ENCODE data around the gene KMT2C.
A peak's percentile ranks its signal among the peaks of the same experiment; 100 is the strongest.
"Not testable (repeated sequence)": the region's sequence is repeated elsewhere in the genome, so short reads cannot be mapped to it uniquely, and the experiment has no call there.

The KMT2C gene

DNA sequence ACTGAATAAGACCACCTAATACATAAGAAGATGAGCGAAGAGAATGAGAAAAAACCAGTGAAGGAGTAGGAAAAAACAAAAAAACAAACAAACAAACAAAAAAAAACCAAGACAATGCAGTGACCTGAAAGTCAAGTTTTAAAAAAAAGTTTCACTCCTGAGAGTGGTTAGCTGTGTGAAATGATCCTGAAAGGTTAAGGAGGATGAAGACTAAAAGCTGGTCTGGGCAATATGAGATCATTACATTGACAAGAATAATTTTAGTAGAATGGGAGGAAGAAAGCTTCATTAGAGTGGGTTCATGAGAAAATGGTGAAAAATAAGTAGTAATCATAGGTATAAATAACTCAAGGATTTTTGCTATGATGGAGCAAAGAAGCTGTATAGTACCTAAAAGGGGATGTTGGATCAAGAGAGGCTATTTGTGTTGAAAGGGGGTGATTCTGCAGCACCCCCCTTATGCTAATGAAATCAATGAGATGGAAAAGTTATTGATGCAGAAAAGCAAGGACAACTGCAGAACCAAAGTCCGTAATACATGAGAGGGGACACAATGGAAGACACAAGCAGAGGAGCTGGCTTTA lies 80.2 kb downstream of the KMT2C start:
- H3K9me3 ChIP-seq (ENCODE audit: control insufficient read depth, low read length): no peaks in the 10 kb centered on the region
- H3K4me3 ChIP-seq (ENCODE audit: extremely low read depth, insufficient read depth, low read length, poor library complexity, severe bottlenecking): no peak overlapping the region
- no peaks in the 10 kb centered on the region for H3K4me1 ChIP-seq (ENCODE audit: control insufficient read depth, insufficient read depth, low read length, poor library complexity, severe bottlenecking)
- H3K36me3 ChIP-seq (ENCODE audit: control insufficient read depth, insufficient read depth, low read length): peaks cover 34% of the 10 kb centered on the region
- H3K27ac ChIP-seq (ENCODE audit: low read depth, low read length, severe bottlenecking): no peak overlapping the region
- no CpG with 5 or more reads among the region's 2 CpGs for WGBS, 2 experiments (ENCODE audit: insufficient coverage in 2 of 2)

DNA sequence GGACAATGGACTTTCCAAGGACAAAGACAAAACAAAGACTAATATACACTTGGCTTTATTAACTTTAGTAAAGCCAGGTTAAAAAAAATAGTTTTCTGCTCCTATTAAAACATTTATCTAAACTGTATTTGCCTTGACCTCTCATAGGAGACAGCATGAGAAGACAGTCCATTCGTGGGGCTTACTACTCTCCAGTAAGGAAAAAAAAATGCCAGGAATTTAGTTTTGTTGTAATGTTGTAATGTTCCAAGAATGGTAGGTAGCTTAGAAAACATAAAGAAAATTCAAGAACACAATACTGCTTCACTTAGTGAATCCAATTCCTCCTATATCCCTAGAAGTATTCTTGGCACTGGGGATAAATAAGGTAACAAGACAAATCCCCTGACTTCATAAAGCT lies 81.7 kb downstream of the KMT2C start:
- whole genome bisulfite sequencing, 2 experiments (ENCODE audit: insufficient coverage in 2 of 2): no CpG with 5 or more reads among the region's 1 CpG
- Histone ChIP-seq H3K36me3 (ENCODE audit: control insufficient read depth, insufficient read depth, low read length) (peaks cover 44% of the 10 kb centered on the region), H3K9me3 (ENCODE audit: control insufficient read depth, low read length) (no peaks in the 10 kb centered on the region), H3K4me3 (ENCODE audit: extremely low read depth, insufficient read depth, low read length, poor library complexity, severe bottlenecking) (no peak overlapping the region), H3K4me1 (ENCODE audit: control insufficient read depth, insufficient read depth, low read length, poor library complexity, severe bottlenecking) (no peaks in the 10 kb centered on the region), H3K27ac (ENCODE audit: low read depth, low read length, severe bottlenecking) (no peak overlapping the region)

DNA sequence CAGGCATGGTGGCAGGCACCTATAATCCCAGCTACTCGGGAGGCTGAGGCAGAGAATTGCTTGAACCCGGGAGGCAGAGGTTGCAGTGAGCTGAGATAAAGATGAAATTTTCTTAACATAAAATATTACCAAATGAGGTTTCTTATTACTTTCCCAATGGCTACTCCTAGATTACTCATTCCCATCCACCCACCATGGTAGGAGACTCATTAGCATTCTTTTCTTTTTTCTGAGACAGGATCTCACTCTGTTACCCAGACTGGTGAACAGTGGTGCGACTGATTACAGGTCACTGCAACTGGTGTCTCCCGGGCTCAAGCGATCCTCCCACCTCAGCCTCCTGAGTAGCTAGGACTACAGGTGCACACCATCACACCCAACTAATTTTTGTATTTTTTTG lies 82.5 kb downstream of the KMT2C start:
- not testable (repeated sequence) for H3K27ac ChIP-seq (ENCODE audit: low read depth, low read length, severe bottlenecking); H3K9me3 ChIP-seq (ENCODE audit: control insufficient read depth, low read length); H3K4me1 ChIP-seq (ENCODE audit: control insufficient read depth, insufficient read depth, low read length, poor library complexity, severe bottlenecking); H3K4me3 ChIP-seq (ENCODE audit: extremely low read depth, insufficient read depth, low read length, poor library complexity, severe bottlenecking)
- peaks cover 50% of the 10 kb centered on the region for H3K36me3 ChIP-seq (ENCODE audit: control insufficient read depth, insufficient read depth, low read length)
- 95 to 100% methylated on average over 2 to 4 of the region's 5 CpGs for WGBS, 2 experiments (ENCODE audit: insufficient coverage in 2 of 2)

DNA sequence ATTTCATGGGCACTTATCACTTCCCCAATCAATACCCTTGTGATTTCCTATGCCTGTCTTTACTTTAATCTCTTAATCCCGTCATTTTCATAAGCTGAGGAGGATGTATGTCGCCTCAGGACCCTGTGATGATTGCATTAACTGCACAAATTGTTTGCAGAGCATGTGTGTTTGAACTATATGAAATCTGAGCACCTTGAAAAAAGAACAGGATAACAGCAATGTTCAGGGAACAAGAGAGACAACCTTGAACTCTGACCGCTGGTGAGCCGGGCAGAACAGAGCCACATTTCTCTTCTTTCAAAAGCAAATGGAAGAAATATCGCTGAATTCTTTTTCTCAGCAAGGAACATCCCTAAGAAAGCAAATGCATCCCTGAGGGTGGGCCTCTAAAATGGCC lies 84.1 kb downstream of the KMT2C start:
- not testable (repeated sequence) for H3K4me3 ChIP-seq (ENCODE audit: extremely low read depth, insufficient read depth, low read length, poor library complexity, severe bottlenecking); H3K4me1 ChIP-seq (ENCODE audit: control insufficient read depth, insufficient read depth, low read length, poor library complexity, severe bottlenecking); H3K27ac ChIP-seq (ENCODE audit: low read depth, low read length, severe bottlenecking); H3K9me3 ChIP-seq (ENCODE audit: control insufficient read depth, low read length)
- H3K36me3 ChIP-seq (ENCODE audit: control insufficient read depth, insufficient read depth, low read length): peaks cover 50% of the 10 kb centered on the region
- 77 to 88% methylated on average over 3 to 4 of the region's 5 CpGs for WGBS, 2 experiments (ENCODE audit: insufficient coverage in 2 of 2)

DNA sequence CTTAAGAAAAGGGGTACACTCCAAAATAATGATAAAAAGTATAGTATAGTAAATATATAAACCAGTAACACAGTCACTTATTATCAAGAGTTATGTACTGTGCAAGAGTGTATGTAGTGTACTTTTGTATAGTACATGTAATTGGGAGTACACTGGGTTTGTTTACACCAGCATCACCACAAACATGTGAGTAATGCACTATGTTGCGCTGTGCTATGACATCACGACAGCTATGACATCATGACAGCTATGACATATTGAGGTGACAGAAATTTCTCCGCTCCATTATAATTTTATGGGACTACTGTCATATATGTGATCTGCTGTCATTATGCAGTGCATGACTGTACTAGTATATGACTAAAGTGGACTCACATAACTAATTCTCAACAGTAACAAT lies 84.6 kb downstream of the KMT2C start:
- Histone ChIP-seq H3K9me3 (ENCODE audit: control insufficient read depth, low read length) (peaks cover 4% of the 10 kb centered on the region), H3K36me3 (ENCODE audit: control insufficient read depth, insufficient read depth, low read length) (peaks cover 50% of the 10 kb centered on the region), H3K27ac (ENCODE audit: low read depth, low read length, severe bottlenecking) (no peak overlapping the region), H3K4me3 (ENCODE audit: extremely low read depth, insufficient read depth, low read length, poor library complexity, severe bottlenecking) (no peak overlapping the region), H3K4me1 (ENCODE audit: control insufficient read depth, insufficient read depth, low read length, poor library complexity, severe bottlenecking) (no peaks in the 10 kb centered on the region)
- 92 to 100% methylated on average over 2 of the region's 3 CpGs for WGBS, 2 experiments (ENCODE audit: insufficient coverage in 2 of 2)

DNA sequence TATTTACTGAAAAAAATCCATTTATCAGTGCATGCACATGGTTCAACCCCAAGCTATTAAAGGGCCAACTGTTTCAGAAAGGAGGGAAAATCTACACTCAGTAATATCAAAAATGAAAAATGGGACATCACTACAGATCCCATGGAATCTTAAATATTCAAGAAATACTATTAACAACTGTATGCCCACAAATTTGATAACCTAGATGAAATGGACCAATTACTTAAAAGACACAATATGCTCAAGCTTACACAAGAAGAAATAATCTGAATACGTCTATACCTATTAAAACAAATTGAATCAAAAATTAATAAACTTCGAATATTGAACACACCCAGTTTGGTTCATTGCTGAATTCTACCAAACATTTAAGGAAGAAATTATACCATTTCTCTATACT lies 87.9 kb downstream of the KMT2C start:
- 100% methylated on average over 1 to 2 of the region's 2 CpGs for WGBS, 2 experiments (ENCODE audit: insufficient coverage in 2 of 2)

DNA sequence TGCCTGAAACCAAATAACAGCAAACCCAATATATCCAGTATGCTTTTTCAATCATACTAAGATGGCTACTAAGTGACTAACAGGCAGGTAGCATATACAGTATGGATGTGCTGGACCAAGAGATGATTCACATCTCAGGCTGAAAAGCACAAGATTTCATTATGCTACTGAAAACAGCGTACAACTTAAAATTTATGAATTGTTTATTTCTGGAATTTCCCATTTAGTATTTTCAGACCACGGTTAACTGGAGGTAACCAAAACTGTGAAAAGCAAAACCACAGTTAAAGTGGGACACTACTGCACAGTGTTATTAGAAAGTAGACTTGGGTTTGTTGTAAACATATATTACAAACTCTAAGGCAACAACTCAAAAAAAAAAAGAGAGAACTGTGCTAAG lies 91.5 kb downstream of the KMT2C start:
- H3K4me3 ChIP-seq (ENCODE audit: extremely low read depth, insufficient read depth, low read length, poor library complexity, severe bottlenecking): no peak overlapping the region
- no peaks in the 10 kb centered on the region for H3K4me1 ChIP-seq (ENCODE audit: control insufficient read depth, insufficient read depth, low read length, poor library complexity, severe bottlenecking)
- peaks cover 4% of the 10 kb centered on the region for H3K9me3 ChIP-seq (ENCODE audit: control insufficient read depth, low read length)
- H3K27ac ChIP-seq (ENCODE audit: low read depth, low read length, severe bottlenecking): no peak overlapping the region
- no CpG with 5 or more reads among the region's 2 CpGs for WGBS, 2 experiments (ENCODE audit: insufficient coverage in 2 of 2)
- peaks cover 11% of the 10 kb centered on the region for H3K36me3 ChIP-seq (ENCODE audit: control insufficient read depth, insufficient read depth, low read length)

More for the DNA sequence above, 87.9 kb downstream of the KMT2C start:
- Histone ChIP-seq H3K4me1 (ENCODE audit: control insufficient read depth, insufficient read depth, low read length, poor library complexity, severe bottlenecking) (no peaks in the 10 kb centered on the region), H3K36me3 (ENCODE audit: control insufficient read depth, insufficient read depth, low read length) (peaks cover 34% of the 10 kb centered on the region), H3K4me3 (ENCODE audit: extremely low read depth, insufficient read depth, low read length, poor library complexity, severe bottlenecking) (no peak overlapping the region), H3K9me3 (ENCODE audit: control insufficient read depth, low read length) (peaks cover 4% of the 10 kb centered on the region), H3K27ac (ENCODE audit: low read depth, low read length, severe bottlenecking) (no peak overlapping the region)

DNA sequence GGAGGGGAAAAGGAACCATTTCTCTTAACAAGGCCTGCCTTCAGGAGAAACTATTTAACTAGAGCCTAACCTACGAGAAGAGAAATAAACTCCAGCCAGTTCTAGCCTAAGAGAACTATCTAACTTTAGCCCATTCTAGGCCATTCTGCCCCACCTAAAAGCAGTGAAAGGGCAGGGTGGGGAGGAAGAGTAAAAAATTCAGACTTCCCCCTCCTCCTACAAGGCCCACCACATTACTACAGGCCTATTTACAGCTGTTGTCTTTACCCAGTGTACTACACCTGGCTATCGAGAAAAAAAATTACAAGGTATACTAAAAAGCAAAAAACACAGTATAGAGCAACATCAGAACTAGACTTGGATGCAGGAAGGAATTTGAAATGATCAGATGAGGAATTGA lies 93.0 kb downstream of the KMT2C start:
- peaks cover 2% of the 10 kb centered on the region for H3K36me3 ChIP-seq (ENCODE audit: control insufficient read depth, insufficient read depth, low read length)
- H3K9me3 ChIP-seq (ENCODE audit: control insufficient read depth, low read length): no peaks in the 10 kb centered on the region
- no peaks in the 10 kb centered on the region for H3K4me1 ChIP-seq (ENCODE audit: control insufficient read depth, insufficient read depth, low read length, poor library complexity, severe bottlenecking)
- peak overlapping the region; percentile 30 for H3K27ac ChIP-seq (ENCODE audit: low read depth, low read length, severe bottlenecking)
- no peak overlapping the region for H3K4me3 ChIP-seq (ENCODE audit: extremely low read depth, insufficient read depth, low read length, poor library complexity, severe bottlenecking)
- WGBS, 2 experiments (ENCODE audit: insufficient coverage in 2 of 2): 93% methylated on average over 2 of the region's 2 CpGs; no CpG with 5 or more reads in 1 of the 2 experiments

DNA sequence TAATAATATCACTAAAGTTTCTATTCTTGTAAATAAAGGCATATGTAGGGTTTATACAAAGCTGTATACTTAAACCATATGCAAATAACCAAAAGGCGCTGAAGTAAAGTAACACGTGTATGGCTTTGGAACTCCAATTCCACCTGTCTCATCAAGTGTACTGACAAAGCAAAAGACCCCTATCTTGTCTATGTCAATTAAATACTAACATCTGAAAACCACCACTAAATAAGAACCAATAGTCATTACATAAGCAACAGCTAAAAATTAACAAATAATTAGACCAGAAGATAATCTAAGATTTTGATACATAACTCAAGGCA lies 93.9 kb downstream of the KMT2C start:
- 100% methylated on average over 1 to 2 of the region's 2 CpGs for WGBS, 2 experiments (ENCODE audit: insufficient coverage in 2 of 2)
- no peaks in the 10 kb centered on the region for H3K9me3 ChIP-seq (ENCODE audit: control insufficient read depth, low read length)
- H3K36me3 ChIP-seq (ENCODE audit: control insufficient read depth, insufficient read depth, low read length): no peaks in the 10 kb centered on the region
- H3K4me1 ChIP-seq (ENCODE audit: control insufficient read depth, insufficient read depth, low read length, poor library complexity, severe bottlenecking): no peaks in the 10 kb centered on the region
- H3K4me3 ChIP-seq (ENCODE audit: extremely low read depth, insufficient read depth, low read length, poor library complexity, severe bottlenecking): no peak overlapping the region
- H3K27ac ChIP-seq (ENCODE audit: low read depth, low read length, severe bottlenecking): no peak overlapping the region

DNA sequence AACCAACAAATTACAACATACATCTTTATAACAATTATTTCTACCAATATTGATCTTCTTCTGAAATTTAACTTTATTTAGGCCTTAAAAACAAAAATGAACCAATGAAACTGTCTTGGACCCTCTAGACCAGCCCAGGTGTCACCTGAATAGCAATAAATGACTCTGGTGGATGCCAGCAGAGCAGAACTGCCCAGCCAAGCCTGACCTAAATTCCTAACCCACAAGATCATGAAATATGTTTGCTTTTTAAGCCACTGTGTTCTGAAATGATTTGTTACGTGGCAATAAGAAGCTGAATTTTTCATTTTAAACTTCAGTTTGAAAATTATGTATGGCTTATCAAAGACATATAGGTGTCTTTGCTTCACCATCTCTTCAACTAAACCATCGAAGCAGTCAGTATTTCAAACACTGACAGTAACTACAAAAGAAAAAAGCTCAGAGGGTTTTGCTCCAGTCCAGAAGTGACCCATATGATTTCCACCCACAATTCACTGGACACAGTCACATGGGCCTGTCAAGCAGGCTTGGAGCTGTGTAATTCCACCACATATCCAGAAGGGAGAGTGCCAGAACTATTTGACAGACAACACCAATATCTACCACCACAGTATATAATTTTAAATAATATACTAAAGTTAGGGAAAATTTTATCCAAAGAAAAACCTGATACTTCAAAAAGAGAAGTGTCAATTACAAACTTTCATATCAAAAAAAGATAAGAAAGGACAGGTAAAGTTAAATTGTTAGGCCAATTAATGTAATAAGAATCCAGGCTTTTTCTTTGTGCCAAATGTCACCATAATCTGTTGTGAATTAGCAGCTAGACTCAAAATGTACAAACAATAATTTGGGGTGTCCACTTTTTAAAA lies 94.5 kb downstream of the KMT2C start:
- Histone ChIP-seq H3K27ac (ENCODE audit: low read depth, low read length, severe bottlenecking) (no peak overlapping the region), H3K9me3 (ENCODE audit: control insufficient read depth, low read length) (no peaks in the 10 kb centered on the region), H3K4me1 (ENCODE audit: control insufficient read depth, insufficient read depth, low read length, poor library complexity, severe bottlenecking) (no peaks in the 10 kb centered on the region), H3K4me3 (ENCODE audit: extremely low read depth, insufficient read depth, low read length, poor library complexity, severe bottlenecking) (no peak overlapping the region), H3K36me3 (ENCODE audit: control insufficient read depth, insufficient read depth, low read length) (no peaks in the 10 kb centered on the region)
- WGBS, 2 experiments (ENCODE audit: insufficient coverage in 2 of 2): 75% methylated on average over 1 of the region's 2 CpGs; no CpG with 5 or more reads in 1 of the 2 experiments

DNA sequence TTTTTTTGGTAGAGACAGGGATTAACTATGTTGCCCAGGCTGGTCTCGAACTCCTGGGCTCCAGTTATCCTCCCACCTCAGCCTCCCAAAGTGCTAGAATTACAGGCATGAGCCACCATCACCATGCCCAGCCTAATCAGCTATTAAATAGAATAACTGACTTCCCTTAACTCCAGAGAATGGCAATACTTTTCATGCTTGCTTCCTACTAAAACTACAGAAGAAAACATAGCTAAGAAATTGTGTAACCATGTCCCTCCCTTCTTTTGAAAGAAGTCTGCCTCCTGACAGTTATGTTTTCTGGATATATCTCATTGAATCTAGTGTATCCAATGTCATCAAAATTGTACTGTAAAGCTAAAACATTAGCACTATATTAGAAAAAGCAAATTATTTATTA lies 95.6 kb downstream of the KMT2C start:
- H3K4me1 ChIP-seq (ENCODE audit: control insufficient read depth, insufficient read depth, low read length, poor library complexity, severe bottlenecking): no peaks in the 10 kb centered on the region
- H3K4me3 ChIP-seq (ENCODE audit: extremely low read depth, insufficient read depth, low read length, poor library complexity, severe bottlenecking): no peak overlapping the region
- no peaks in the 10 kb centered on the region for H3K9me3 ChIP-seq (ENCODE audit: control insufficient read depth, low read length)
- no peaks in the 10 kb centered on the region for H3K36me3 ChIP-seq (ENCODE audit: control insufficient read depth, insufficient read depth, low read length)
- no CpG with 5 or more reads among the region's 1 CpG for WGBS, 2 experiments (ENCODE audit: insufficient coverage in 2 of 2)
- no peak overlapping the region for H3K27ac ChIP-seq (ENCODE audit: low read depth, low read length, severe bottlenecking)

All from mesodermal cell (in vitro differentiated cells).